Renal cortex interstitium (tissue), 11 donors: Measurements from ENCODE around the gene GPS1. TPM values are rescaled to one million over a fixed set of nuclear protein-coding genes. Genes with fewer than 3 reads are reported as not detected.

ENCODE experiments used
- DNase-seq, 11 donors: peaks; one replicate each; pipeline ENCODE4 v3.0.0-alpha.2; 2013; ENCODE audit warnings: low read depth in 9 of 11, low spot score in 4 of 11; ENCODE audit errors: extremely low read depth in 1 of 11
- polyA plus RNA-seq, 3 donors: library from polyadenylated mRNA; unstranded; fragments of 120-200 nt; gene quantifications; one replicate each; pipeline ENCODE4 v1.2.1, GENCODE V29; 2013; ENCODE audit not compliant: insufficient read length in 3 of 3

GPS1 gene
- polyA plus RNA-seq, 3 donors: 98.3 to 138 (median 132) TPM

DNA sequence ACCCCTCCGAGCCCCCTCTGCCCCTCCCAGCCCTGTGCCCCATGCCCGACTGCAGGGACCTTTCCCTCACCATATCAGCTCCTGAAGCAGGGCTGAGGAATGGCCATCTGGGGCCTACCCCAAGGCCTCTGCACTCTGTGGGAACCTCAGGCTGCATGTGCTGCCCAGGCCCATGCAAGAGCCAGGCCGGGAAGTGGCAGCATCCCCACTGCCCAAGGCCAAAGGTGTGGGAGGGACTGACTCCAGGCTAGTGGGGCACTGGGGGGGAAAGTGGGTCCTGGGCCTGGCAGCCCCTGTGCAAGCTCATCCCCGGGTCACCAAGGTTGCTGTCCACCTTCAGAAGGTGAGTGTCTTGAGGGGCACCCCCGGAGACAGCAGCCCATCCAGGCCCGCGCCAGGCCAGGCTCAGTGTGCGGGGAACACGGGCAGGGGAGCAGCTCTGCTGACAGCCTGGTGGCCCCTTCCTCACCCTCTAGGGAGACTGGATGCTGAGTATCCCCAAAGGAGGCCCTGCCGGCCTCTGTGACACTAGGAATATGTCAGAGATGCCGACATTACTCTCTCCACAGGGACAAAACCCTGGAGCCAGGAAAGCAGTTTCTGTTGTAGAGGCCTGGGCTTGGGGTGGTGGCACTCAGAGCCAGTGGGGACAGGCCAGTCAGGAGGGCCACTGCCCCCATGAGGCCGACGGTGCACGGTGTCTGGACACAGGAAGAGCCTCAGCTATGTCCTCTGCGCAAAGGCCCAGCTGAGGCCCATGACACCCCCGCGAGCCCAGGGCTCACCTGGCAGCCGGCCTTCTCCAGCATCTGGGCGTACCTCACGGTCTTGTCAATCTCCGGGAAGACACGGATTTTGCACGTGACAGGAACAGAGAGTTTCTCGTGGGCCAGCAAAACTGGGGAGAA lies 10.6 kb downstream of the GPS1 start:
- DNase-seq: no peak

DNA sequence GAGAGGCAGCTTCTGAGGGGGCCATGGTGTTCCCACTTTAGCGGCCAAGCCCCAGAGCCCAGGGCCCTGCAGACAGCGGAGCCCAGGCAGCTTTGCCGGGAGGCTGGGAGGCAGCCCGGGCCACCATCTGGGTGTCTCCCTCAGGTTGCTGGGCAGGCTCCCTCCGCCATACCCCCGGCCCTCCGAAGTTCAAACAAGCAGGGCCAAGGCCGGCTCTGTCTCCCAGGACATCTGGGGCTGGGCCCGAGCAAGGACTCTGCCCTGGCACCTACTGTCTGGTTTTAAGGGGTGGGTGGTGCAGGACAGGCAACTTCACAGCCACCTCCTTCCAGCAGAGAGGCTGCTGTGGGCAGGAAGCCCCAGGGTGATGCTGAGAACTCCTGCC lies 11.3 kb downstream of the GPS1 start:
- no peak for DNase-seq

GRCh38 chr17:82063424-82064415 lies 12.0 kb downstream of the GPS1 start:
- no peak for DNase-seq

GRCh38 chr17:82064433-82065192 lies 12.9 kb downstream of the GPS1 start:
- no peak for DNase-seq

DNA sequence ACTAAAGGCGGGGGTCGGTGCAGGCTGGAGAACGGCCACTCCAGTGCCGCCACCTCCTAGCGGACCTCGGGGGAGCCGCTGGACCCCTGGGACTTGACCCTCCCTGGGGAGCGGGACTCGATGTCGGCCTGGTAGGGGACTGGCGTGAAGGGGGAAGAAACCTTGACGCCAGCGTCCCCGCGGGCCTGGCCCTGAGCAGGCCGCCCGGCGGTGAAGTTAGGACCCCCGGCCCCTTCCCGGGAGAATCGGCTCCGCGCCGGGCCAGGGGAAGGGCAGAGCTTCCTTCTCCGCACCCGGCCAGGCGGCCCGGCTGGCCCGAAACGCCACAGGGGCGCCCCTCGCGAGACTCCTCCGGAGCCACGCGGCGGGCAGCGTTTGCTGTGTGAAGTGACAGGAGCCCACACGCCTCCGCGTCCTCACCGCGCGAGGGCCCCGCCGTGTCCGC lies 13.5 kb downstream of the GPS1 start:
- DNase-seq: no peak

- peak in 6 of 11 donors; percentile 11 to 57 (median 44) for DNase-seq
Measured at GRCh38 chr17:82065638-82066303, 14.1 kb downstream of the GPS1 start, which contains the start of gene DUS1L. TSS of gene DUS1L (minus strand) at chr17:82065804. CDS start at chr17:82065059, 745 bp downstream.

DNA sequence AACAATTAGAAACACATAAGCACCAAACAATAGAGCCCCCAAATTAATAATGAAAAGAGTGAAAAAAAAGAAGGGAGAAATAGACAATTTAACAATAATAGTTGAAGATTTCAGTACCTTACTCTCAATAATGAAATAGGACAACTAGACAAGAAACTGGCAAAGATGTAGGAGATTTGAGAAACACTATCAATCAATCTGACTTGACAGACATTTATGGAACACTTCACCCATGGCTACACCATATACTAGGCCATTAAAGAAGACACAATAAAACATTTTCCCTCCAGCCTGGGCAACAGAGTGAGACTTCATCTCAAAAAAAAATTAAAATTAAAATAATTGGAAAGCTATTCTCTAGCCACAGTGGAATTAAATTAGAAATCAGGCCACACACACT lies 18.9 kb downstream of the GPS1 start:
- DNase-seq: no peak

DNA sequence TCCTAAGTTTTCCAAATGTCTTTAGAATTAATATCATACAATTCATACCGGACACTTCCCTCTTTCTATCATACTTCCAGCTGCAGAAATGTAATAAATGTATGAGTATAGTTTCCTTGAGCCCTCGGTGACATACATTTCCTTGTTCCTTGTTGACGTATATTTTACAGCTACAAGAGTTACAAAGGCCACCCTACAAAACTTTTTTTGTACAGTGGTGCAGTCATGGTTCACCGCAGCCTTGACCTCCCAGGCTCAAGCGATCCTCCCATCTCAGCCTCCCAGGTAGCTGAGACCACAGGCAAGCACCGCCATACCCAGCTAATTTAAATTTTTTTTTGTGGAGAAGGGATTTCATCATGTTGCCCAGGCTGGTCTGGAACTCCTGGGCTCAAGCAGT lies 21.1 kb downstream of the GPS1 start:
- DNase-seq: no peak

GRCh38 chr17:82073446-82073845 lies 21.7 kb downstream of the GPS1 start:
- DNase-seq: no peak

DNA sequence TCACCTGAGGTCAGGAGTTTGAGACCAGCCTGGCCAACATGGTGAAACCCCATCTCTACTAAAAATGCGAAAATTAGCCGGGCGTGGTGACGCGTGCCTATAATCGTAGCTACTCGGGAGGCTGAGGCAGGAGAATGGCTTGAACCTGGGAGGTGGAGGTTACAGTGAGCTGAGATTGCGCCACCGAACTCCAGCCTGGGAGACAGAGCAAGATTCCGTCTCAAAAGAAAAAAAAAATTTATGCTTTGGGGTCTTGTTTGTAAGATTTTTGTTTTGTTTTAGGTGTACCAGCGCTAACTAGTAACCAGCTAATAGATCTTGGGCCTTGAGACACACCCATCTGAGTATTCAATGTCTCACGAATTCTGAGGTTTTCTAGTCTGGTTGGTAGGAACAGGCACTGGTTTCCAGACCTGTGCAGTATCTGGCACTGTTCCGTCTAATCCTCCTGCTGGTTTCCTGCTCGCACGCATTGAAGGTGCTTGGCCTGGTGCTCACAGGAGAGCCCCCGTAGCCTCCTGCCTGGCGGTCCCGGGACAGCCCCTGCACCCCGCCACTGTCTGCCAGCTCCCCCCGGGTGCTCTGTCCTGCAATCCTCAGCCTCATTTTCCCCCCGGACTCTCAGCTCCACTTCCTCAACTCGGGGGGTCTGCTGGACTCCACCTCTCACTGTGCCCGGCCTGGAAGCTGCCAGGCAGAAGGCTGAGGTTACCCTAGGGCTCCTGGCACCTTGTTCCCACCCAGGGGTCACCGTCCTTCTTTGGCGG lies 24.5 kb downstream of the GPS1 start:
- no peak for DNase-seq

GRCh38 chr17:82076785-82077591 lies 25.3 kb downstream of the GPS1 start:
- DNase-seq: no peak

DNA sequence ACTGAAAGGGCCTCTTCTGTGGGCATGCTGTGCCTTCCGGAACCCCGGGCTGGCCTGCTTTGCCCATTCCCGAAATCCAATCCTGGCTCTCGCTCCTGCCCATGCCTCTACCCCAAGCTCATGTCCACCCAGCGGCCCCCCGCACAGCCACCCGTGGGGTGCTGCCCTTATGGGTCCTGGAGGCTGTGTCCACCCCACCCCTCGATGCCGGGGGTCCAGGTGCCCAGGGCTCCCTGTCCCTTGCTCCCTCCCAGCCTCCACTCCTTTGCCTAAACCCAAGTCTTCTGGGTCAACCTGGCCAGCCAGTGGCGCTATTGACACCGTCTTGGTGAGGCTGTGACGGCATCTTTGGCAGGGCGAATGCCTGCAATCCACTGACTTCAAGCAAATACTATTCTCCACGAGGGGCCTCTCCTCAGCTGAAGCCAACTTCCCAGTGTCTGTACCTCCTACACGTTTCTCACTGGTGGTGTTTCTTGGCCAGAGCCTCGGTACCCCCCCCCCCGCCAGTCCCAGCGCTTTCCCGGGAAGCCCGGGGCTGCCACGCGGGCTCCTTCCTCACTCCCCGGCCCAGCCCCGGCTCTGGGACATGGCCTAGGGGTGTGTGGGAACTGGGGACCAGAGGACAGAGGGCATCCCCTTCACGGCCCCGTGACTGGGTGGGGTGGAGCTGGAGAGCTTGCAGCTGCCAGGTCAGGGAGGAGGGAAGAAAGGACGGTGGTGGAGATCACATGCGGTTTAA lies 26.1 kb downstream of the GPS1 start:
- no peak for DNase-seq

GRCh38 chr17:82078433-82078832 lies 26.7 kb downstream of the GPS1 start:
- DNase-seq: no peak

- DNase-seq: no peak
Measured at GRCh38 chr17:82079001-82079677, 27.4 kb downstream of the GPS1 start.

- DNase-seq: no peak
Measured at GRCh38 chr17:82080048-82080788, 28.5 kb downstream of the GPS1 start.
